HG03442 (cell line): Measurements from ENCODE around the gene TBC1D24.
"Not testable (repeated sequence)": the region's sequence is repeated elsewhere in the genome, so short reads cannot be mapped to it uniquely, and the experiment has no call there.

Source experiments
- ATAC-seq: cut with Tn5 transposase; IDR thresholded peaks from one replicate; pipeline ENCODE4 v1.9.1; 2021; ENCODE audit warnings: mild to moderate bottlenecking, moderate library complexity; ENCODE audit not compliant: unreplicated experiment

TBC1D24 gene

GRCh38 chr16:2474877-2475412 lies at the start of gene TBC1D24:
TBC1D24 (plus strand) TSS chr16:2475127; CDS start chr16:2496149, 21,022 bp downstream.
- ATAC-seq = peak; percentile 60

GRCh38 chr16:2425825-2426430 lies 49.0 kb upstream of the TBC1D24 start:
- ATAC-seq = no peak

GRCh38 chr16:2426941-2427361 lies 48.0 kb upstream of the TBC1D24 start:
- no peak for ATAC-seq

- no peak for ATAC-seq
These were observed 47.4 kb upstream of the TBC1D24 start for GRCh38 chr16:2427526-2427925.

- ATAC-seq = no peak
These were observed 46.7 kb upstream of the TBC1D24 start for GRCh38 chr16:2428051-2428783.

GRCh38 chr16:2428784-2429033 lies 46.2 kb upstream of the TBC1D24 start:
- no peak for ATAC-seq

GRCh38 chr16:2429034-2429770 lies 45.7 kb upstream of the TBC1D24 start, which contains the start of gene CCNF:
CCNF (plus strand) TSS chr16:2429447; CDS start chr16:2429482, 35 bp downstream.
- ATAC-seq = peak; percentile 81

GRCh38 chr16:2429771-2430663 lies 44.9 kb upstream of the TBC1D24 start:
- ATAC-seq = no peak

- no peak for ATAC-seq
These were observed 42.6 kb upstream of the TBC1D24 start for GRCh38 chr16:2432286-2432685.

- no peak for ATAC-seq
These were observed 42.0 kb upstream of the TBC1D24 start for GRCh38 chr16:2432801-2433505.

GRCh38 chr16:2435236-2435635 lies 39.7 kb upstream of the TBC1D24 start:
- not testable (repeated sequence) for ATAC-seq

GRCh38 chr16:2436110-2436509 lies 38.8 kb upstream of the TBC1D24 start:
- no peak for ATAC-seq

- ATAC-seq = no peak
These were observed 37.7 kb upstream of the TBC1D24 start for GRCh38 chr16:2437032-2437790.

GRCh38 chr16:2438121-2438520 lies 36.8 kb upstream of the TBC1D24 start:
- no peak for ATAC-seq

- no peak for ATAC-seq
These were observed 35.3 kb upstream of the TBC1D24 start for GRCh38 chr16:2439598-2439997.

- ATAC-seq = not testable (repeated sequence)
These were observed 33.7 kb upstream of the TBC1D24 start for GRCh38 chr16:2441143-2441804.

GRCh38 chr16:2443555-2443954 lies 31.4 kb upstream of the TBC1D24 start:
- ATAC-seq = no peak

- ATAC-seq = no peak
These were observed 26.9 kb upstream of the TBC1D24 start for GRCh38 chr16:2447920-2448583.
